GM18951 (cell line): Measurements from ENCODE around the gene WIPI1.

Source experiments
- POLR2A ChIP-seq: IDR thresholded peaks from 4 replicates; pipeline ENCODE4 v1.6.1; 2011; ENCODE audit warnings: mild to moderate bottlenecking; ENCODE audit not compliant: insufficient read length, insufficient read depth; ENCODE audit errors: extremely low read depth
- in situ Hi-C: fragments of 300-500 bp; cut with MboI; formaldehyde crosslinking; loops from one replicate; pipeline ENCODE4 v1.12.0; 2022; ENCODE audit warnings: low sequenced_read_pairs, mixed read lengths, inconsistent platforms; ENCODE audit not compliant: unreplicated experiment

The WIPI1 gene

GRCh38 chr17:68456339-68457167 lies 743 bp downstream of the WIPI1 start:
- no peak for TF ChIP-seq POLR2A
- in situ Hi-C loops: no loop called here

GRCh38 chr17:68455901-68456338 lies 1.4 kb downstream of the WIPI1 start:
- in situ Hi-C loops: no loop called here
- TF ChIP-seq POLR2A: no peak

DNA sequence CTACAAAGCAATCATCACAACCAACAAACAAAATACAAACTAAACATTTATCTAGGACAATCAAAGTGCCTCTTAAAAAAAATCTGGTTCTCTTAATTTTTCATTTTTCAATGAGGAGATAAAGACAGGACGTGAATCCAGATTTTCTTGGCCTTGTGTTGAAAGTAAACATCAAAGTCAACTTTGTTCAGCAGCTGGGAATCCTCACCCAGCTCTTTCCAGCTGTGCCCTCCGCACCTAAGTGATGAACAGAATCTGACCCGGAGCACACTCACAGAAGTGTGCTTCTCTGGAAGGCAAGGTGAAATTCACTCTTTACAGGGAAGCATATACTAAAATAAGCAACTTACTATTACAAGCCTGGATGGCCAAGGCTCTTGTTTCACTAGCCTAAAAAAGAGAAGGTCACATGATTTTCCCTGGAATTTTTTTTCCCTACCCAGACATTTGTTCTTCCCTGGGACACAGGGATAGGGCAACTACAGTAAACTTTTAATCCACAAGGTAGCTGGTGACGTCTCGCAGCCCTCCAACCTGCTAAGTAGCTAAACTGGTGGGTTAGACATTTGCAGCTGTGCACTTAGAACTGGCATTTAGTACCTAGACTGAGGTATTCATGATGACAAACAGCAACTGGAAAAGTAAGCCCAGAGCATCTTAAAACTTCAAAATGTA lies 3.2 kb downstream of the WIPI1 start:
- no peak for TF ChIP-seq POLR2A
- in situ Hi-C loops: no loop called here

- in situ Hi-C loops: no loop called here
- no peak for TF ChIP-seq POLR2A
Observed at GRCh38 chr17:68452724-68453290, 4.5 kb downstream of the WIPI1 start.

DNA sequence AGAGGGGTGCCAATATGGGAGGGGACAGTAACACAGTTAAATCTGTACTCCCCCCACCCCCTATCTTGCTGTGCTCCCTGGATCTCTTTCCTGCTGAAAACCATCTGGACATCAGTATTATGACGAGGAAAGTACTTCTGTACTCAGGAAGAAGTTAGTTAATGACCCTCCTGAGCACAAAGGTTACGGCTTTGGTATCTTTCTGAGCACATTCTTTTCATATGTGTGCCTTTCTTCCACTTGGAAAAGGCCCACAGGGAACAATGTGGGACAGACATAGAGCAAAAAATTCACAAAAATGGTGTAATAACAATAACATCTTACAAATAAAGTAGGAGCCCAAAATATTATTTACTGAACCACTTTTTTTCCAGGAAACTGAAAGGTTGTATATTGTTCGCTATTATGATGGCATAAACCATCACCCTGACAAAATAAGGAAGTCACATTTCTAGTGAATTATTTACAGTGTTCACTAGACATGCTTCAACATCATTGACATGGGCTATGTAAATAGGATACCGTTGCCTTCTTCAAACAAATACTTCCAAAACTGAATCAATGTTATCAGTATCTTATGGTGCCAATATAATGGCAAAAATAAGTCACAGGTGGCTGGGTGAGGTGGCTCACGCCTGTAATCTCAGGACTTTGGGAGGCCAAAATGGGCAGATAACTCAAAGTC lies 5.5 kb downstream of the WIPI1 start:
- TF ChIP-seq POLR2A: no peak
- in situ Hi-C loops: no loop called here

DNA sequence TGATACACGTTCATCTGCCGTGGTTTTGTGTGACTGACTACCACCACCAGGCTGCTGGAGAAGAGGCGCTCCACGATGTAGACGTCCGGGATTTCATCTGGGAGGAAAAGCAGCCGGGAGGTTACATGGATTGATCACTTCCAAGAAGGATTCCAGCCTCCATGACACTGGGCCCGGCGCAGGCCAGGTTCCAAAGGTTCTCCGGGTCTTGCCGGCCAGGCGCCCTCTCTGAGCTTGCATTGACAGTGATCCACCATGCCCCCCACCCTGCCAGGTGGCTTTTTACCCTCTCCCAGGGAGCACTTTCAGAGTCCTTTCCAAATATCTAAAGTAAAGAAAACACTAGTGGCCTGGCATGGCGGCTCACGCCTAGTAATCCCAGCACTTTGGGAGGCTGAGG lies 6.5 kb downstream of the WIPI1 start:
- in situ Hi-C loops: no loop called here
- TF ChIP-seq POLR2A: no peak

DNA sequence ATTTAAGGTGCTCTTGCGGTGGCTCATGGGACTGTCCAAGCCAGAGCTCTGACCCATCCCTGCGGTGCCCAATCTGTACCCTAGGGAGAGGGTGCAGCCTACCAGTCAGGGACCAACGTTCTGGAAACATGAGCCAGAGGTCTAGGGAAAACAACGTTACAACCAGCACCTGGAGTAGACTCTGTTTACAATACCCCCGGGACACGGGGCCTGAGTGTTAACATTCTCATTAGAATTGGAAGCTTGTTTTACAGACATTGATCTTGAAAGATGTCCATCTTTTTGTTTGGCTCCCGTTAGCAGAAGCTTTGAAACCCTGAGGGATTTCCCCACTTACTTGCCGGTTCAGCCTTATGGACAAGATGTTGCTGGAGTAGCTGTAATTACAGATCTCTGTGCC lies 6.9 kb downstream of the WIPI1 start:
- no peak for TF ChIP-seq POLR2A
- in situ Hi-C loops: no loop called here

DNA sequence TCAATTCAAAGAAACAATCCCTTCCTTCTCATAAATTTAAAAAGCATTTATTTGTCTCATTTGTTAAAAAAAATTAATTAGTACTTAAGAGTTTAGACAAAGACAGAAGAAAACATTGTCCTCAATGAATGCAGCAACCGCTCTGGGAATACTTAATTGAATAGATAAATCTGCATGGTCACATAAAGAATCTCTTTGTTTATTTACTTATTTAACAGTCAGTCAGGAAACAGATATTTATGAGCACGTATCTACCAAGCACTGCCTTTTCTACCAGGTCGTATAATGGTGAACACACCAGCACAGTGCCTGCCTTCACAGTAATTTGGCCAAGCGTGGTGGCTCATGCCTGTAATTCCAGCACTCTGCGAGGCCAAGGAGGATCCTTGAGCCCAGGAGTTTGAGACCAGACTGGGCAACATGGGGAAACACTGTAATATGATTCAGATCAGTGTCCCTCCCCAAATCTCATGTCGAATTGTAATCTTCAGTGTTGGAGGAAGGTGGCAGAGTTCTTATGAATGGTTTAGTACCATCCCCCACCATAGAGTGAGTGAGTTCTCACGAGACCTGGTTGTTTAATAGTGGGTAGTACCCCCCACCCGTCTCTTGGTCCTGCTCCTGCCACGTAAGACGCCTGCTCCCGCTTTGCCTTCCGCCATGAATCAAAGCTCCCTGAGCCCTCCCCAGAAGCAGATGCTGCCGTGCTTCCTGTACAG lies 8.1 kb downstream of the WIPI1 start:
- in situ Hi-C loops: no loop called here
- no peak for TF ChIP-seq POLR2A

DNA sequence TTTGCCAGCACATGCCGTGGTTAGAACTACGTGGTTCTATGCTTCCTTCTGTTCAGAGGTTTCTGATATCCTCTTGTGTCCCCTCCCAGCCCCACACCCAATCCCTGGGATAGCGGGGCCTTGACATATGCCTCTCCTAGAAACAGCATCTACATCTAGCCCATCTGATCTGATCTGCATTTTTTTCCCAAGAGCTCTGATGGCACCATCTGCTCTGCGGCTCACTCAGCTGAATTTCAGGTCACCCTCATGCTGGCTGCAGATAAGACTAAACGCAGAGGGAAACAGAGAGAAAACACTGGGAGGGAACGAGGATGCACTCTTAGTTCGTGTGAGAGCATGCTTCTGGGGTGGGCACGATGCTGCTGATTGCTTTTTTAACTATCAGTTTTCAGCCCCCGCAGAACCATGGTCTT lies 10.7 kb downstream of the WIPI1 start:
- no peak for TF ChIP-seq POLR2A
- in situ Hi-C loops: no loop called here

DNA sequence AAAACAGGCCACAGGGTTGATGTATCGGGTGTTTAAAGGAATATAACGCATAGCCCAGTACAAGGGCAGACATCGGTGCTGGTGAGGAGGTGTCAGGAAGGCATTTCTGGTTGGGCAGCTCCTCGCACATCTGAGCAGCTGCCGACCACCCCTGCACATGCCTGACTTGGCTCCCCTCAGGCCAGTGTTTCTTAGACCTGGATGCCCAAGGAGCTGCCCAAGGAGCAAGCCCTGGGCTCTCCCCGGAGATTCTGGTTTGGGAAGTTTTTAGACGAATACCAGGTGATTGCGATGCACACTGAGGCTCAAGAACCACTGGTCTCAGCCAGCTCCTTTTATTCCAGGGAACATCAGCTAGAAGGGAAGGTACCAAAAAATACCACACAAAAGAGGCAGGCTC lies 11.6 kb downstream of the WIPI1 start:
- in situ Hi-C loops: no loop called here
- no peak for TF ChIP-seq POLR2A

DNA sequence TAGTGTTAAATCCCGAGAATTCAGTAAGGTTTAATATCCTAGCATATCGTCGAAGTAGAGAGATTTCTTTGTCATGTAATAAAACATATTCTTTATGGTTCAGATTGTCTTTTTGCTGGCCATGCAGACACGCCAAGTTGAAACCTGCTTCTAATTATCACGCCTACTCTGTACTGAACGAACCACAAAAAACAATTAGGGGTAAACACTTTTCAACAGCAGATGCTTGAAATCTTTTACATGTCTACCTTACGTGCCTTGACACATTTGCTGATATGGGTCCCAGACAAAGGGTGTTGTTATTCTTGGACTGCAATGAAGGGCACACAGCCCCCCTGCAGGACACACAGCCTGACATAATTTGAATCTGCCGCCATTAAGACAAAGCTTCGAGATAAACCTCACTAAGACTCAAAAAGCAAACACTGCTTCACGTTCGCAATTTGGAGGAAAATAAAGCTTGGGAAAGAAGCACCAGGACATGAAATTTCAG lies 13.3 kb downstream of the WIPI1 start:
- in situ Hi-C loops: no loop called here
- no peak for TF ChIP-seq POLR2A

DNA sequence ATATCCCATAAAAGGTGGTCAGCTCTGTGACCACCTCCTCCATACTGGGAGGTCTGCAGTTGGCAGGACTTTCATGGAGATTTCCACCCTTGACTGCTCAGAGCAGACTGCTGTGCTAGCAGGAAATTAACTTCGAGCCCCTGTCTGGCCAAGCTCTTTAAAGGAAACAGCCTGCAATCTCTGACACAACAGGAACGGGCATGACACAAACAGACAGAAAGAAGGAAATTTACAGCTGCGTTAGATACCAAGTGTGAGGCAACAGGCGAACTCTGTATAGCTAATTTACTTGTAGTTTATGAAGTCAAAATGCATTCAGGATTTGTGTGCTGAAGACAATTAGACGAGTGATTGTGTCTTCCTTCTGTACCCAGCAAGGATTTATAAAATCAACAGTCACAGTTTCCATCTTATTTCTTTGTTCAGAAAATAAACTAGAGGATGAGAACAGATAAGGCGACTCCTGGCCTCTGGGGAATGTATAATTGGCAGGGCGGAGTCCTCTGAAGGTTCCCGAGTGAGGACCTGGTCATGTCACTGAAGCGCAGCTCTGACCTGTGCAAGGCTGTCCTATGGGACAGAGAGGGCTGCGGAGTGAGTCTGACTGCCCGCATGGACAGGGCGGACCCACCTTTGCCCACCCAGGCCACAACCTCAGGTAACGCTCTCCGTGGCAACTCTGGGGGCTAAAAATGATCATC lies 16.1 kb downstream of the WIPI1 start:
- no peak for TF ChIP-seq POLR2A
- in situ Hi-C loops: no loop called here
